ENCODE measurements around the gene SH3RF2.

Gene SH3RF2

GRCh38 chr5:145925353-145925752 lies 11.0 kb upstream of the SH3RF2 start:
- no peak overlapping the region for H3K27ac ChIP-seq

GRCh38 chr5:145925803-145926202 lies 10.6 kb upstream of the SH3RF2 start:
- H2AFZ ChIP-seq (ENCODE audit: low read depth), result no peak overlapping the region
- no peak overlapping the region for H3K4me2 ChIP-seq
- H3K4me3 ChIP-seq (IDR thresholded peaks at IDR 0.05; ENCODE audit: insufficient read depth, low read depth, low read length), result no peak overlapping the region
- no peaks in the 10 kb centered on the region for H3K36me3 ChIP-seq (ENCODE audit: insufficient read depth)
- no peak overlapping the region for H3K9ac ChIP-seq
- H3K79me2 ChIP-seq (ENCODE audit: insufficient read depth, low read depth), result no peaks in the 10 kb centered on the region
- no peak overlapping the region for H3K27ac ChIP-seq
- no peak for TF ChIP-seq CTCF (conservative IDR thresholded peaks at IDR 0.05; ENCODE audit: low read depth, low read length)
- peaks cover 8% of the 10 kb centered on the region for H3K4me1 ChIP-seq (ENCODE audit: low read depth, poor library complexity, severe bottlenecking)
- no peaks in the 10 kb centered on the region for H3K27me3 ChIP-seq (ENCODE audit: insufficient read depth, low read depth)
- H4K20me1 ChIP-seq (ENCODE audit: insufficient read depth), result no peaks in the 10 kb centered on the region

More at GRCh38 chr5:145925353-145925752, 11.0 kb upstream of the SH3RF2 start:
- no peak for TF ChIP-seq CTCF (conservative IDR thresholded peaks at IDR 0.05; ENCODE audit: low read depth, low read length)
- Histone ChIP-seq H3K36me3 (ENCODE audit: insufficient read depth) (no peaks in the 10 kb centered on the region), H3K4me3 (IDR thresholded peaks at IDR 0.05; ENCODE audit: insufficient read depth, low read depth, low read length) (no peak overlapping the region), H2AFZ (ENCODE audit: low read depth) (no peak overlapping the region), H3K4me1 (ENCODE audit: low read depth, poor library complexity, severe bottlenecking) (peaks cover 8% of the 10 kb centered on the region), H3K27me3 (ENCODE audit: insufficient read depth, low read depth) (no peaks in the 10 kb centered on the region), H3K79me2 (ENCODE audit: insufficient read depth, low read depth) (no peaks in the 10 kb centered on the region), H3K4me2 (no peak overlapping the region), H3K9ac (no peak overlapping the region), H4K20me1 (ENCODE audit: insufficient read depth) (no peaks in the 10 kb centered on the region)

GRCh38 chr5:145931718-145932117 lies 4.7 kb upstream of the SH3RF2 start:
- Histone ChIP-seq H2AFZ (ENCODE audit: low read depth) (no peak overlapping the region), H3K4me3 (IDR thresholded peaks at IDR 0.05; ENCODE audit: insufficient read depth, low read depth, low read length) (no peak overlapping the region), H3K4me2 (no peak overlapping the region), H3K4me1 (ENCODE audit: low read depth, poor library complexity, severe bottlenecking) (no peaks in the 10 kb centered on the region), H3K27ac (no peak overlapping the region), H4K20me1 (ENCODE audit: insufficient read depth) (no peaks in the 10 kb centered on the region), H3K79me2 (ENCODE audit: insufficient read depth, low read depth) (no peaks in the 10 kb centered on the region), H3K36me3 (ENCODE audit: insufficient read depth) (no peaks in the 10 kb centered on the region), H3K9ac (no peak overlapping the region), H3K27me3 (ENCODE audit: insufficient read depth, low read depth) (no peaks in the 10 kb centered on the region)
- TF ChIP-seq CTCF (conservative IDR thresholded peaks at IDR 0.05; ENCODE audit: low read depth, low read length), result no peak

- H3K4me2 ChIP-seq, result no peak overlapping the region
- H3K4me1 ChIP-seq (ENCODE audit: low read depth, poor library complexity, severe bottlenecking), result no peaks in the 10 kb centered on the region
- H2AFZ ChIP-seq (ENCODE audit: low read depth), result no peak overlapping the region
- H4K20me1 ChIP-seq (ENCODE audit: insufficient read depth), result no peaks in the 10 kb centered on the region
- no peak for TF ChIP-seq CTCF (conservative IDR thresholded peaks at IDR 0.05; ENCODE audit: low read depth, low read length)
- H3K4me3 ChIP-seq (IDR thresholded peaks at IDR 0.05; ENCODE audit: insufficient read depth, low read depth, low read length), result no peak overlapping the region
- no peaks in the 10 kb centered on the region for H3K36me3 ChIP-seq (ENCODE audit: insufficient read depth)
- H3K27ac ChIP-seq, result no peak overlapping the region
- H3K79me2 ChIP-seq (ENCODE audit: insufficient read depth, low read depth), result no peaks in the 10 kb centered on the region
- H3K9ac ChIP-seq, result no peak overlapping the region
- H3K27me3 ChIP-seq (ENCODE audit: insufficient read depth, low read depth), result no peaks in the 10 kb centered on the region
These were observed 2.1 kb upstream of the SH3RF2 start for GRCh38 chr5:145934276-145934675.

Data from KMS-11 (cell line).